GM23338 (cell line): ENCODE measurements around the gene SYNGR3. TPM values are rescaled to one million over a fixed set of nuclear protein-coding genes. Genes with fewer than 3 reads are reported as not detected.

Experiments
- ATAC-seq: fragments of 200-7000 bp; cut with Tn5 transposase; 3 replicates; pipeline ENCODE4 v1.9.1; 2020
- DNase-seq: peaks from one replicate; pipeline ENCODE4 v3.0.0-alpha.2; 2015; ENCODE audit warnings: low spot score
- H2AFZ ChIP-seq: fragments of 200-600 bp; sonication (generic); 2 replicates; pipeline ENCODE4 v1.8.0; 2016; ENCODE audit warnings: antibody characterized with exemption, mild to moderate bottlenecking, moderate library complexity
- H3F3A ChIP-seq: fragments of 200-600 bp; sonication (generic); replicated peaks from 2 replicates; pipeline ENCODE4 v1.8.0; 2017; ENCODE audit warnings: antibody characterized with exemption, mixed run types, low read depth
- H3K27ac ChIP-seq: fragments of 200-600 bp; sonication (generic); 2 replicates; pipeline ENCODE4 v1.6.1; 2016; ENCODE audit warnings: low read depth
- H3K27me3 ChIP-seq: fragments of 200-600 bp; sonication (generic); 2 replicates; pipeline ENCODE4 v1.8.0; 2016; ENCODE audit warnings: mild to moderate bottlenecking, mixed run types, moderate library complexity; ENCODE audit not compliant: insufficient read depth
- H3K36me3 ChIP-seq: fragments of 200-600 bp; sonication (generic); 2 replicates; pipeline ENCODE4 v1.8.0; 2016; ENCODE audit warnings: mild to moderate bottlenecking; ENCODE audit not compliant: insufficient read depth
- H3K4me1 ChIP-seq: fragments of 200-600 bp; sonication (generic); 2 replicates; pipeline ENCODE4 v1.8.0; 2016; ENCODE audit warnings: mild to moderate bottlenecking, moderate library complexity; ENCODE audit not compliant: insufficient read depth
- H3K4me2 ChIP-seq: fragments of 200-600 bp; sonication (generic); 2 replicates; pipeline ENCODE4 v1.7.1; 2017; ENCODE audit warnings: mixed run types
- H3K4me3 ChIP-seq: fragments of 200-600 bp; sonication (generic); 2 replicates; pipeline ENCODE4 v1.6.1; 2016; ENCODE audit warnings: mixed run types
- H3K79me2 ChIP-seq: fragments of 200-600 bp; sonication (generic); replicated peaks from 2 replicates; pipeline ENCODE4 v1.8.0; 2017; ENCODE audit warnings: mild to moderate bottlenecking; ENCODE audit not compliant: insufficient read depth
- H3K9me2 ChIP-seq: fragments of 200-600 bp; sonication (generic); 2 replicates; pipeline ENCODE4 v1.8.0; 2017; ENCODE audit not compliant: insufficient read depth
- H4K20me1 ChIP-seq: fragments of 200-600 bp; sonication (generic); replicated peaks from 2 replicates; pipeline ENCODE4 v1.8.0; 2017; ENCODE audit warnings: mild to moderate bottlenecking; ENCODE audit not compliant: insufficient read depth
- H3K27ac Mint-ChIP-seq: 2 replicates; pipeline ENCODE4 v1.8.0; 2020; ENCODE audit warnings: inconsistent platforms, mild to moderate bottlenecking, moderate library complexity, mixed read lengths
- H3K27me3 Mint-ChIP-seq: 3 replicates; pipeline ENCODE4 v1.8.0; 2022; ENCODE audit warnings: low read depth, mild to moderate bottlenecking, moderate library complexity, mixed read lengths, inconsistent platforms; ENCODE audit not compliant: insufficient read depth, poor library complexity
- H3K36me3 Mint-ChIP-seq: 3 replicates; pipeline ENCODE4 v1.8.0; 2021; ENCODE audit warnings: low read depth, mild to moderate bottlenecking, inconsistent platforms, moderate library complexity, mixed read lengths
- H3K4me1 Mint-ChIP-seq: 3 replicates; pipeline ENCODE4 v1.8.0; 2020; ENCODE audit warnings: mild to moderate bottlenecking, inconsistent platforms, mixed read lengths
- H3K4me3 Mint-ChIP-seq: 3 replicates; pipeline ENCODE4 v1.8.0; 2021; ENCODE audit warnings: moderate library complexity, mild to moderate bottlenecking, inconsistent platforms, mixed read lengths
- H3K9me3 Mint-ChIP-seq: 3 replicates; pipeline ENCODE4 v1.8.0; 2020; ENCODE audit warnings: moderate library complexity, mild to moderate bottlenecking, inconsistent platforms, mixed read lengths
- CREB1 ChIP-seq: fragments of 250-450 bp; sonication (Bioruptor Pico); IDR thresholded peaks from 2 replicates; pipeline ENCODE4 v1.5.0; 2020; ENCODE audit warnings: low read depth, mild to moderate bottlenecking, moderate library complexity
- ETS1 ChIP-seq: IDR thresholded peaks from 2 replicates; pipeline ENCODE4 v1.6.1; 2016; ENCODE audit warnings: antibody characterized with exemption
- EZH2 ChIP-seq: fragments of 200-600 bp; sonication (generic); IDR thresholded peaks from one replicate; pipeline ENCODE4 v1.8.0; 2017; ENCODE audit warnings: antibody characterized with exemption, mild to moderate bottlenecking, low read depth; ENCODE audit not compliant: unreplicated experiment
- EZH2phosphoT487 ChIP-seq: fragments of 200-600 bp; sonication (generic); IDR thresholded peaks from one replicate; pipeline ENCODE4 v1.8.1; 2018; ENCODE audit warnings: antibody characterized with exemption; ENCODE audit not compliant: unreplicated experiment
- JUNB ChIP-seq: IDR thresholded peaks from one replicate; pipeline ENCODE4 v1.6.1; 2016; ENCODE audit warnings: antibody characterized with exemption; ENCODE audit not compliant: unreplicated experiment
- NANOG ChIP-seq: IDR thresholded peaks from 2 replicates; pipeline ENCODE4 v1.6.1; 2016; ENCODE audit warnings: antibody characterized with exemption, borderline replicate concordance
- POLR2AphosphoS5 ChIP-seq: IDR thresholded peaks from 2 replicates; pipeline ENCODE4 v1.6.1; 2016; ENCODE audit warnings: antibody characterized with exemption, low read depth
- REST ChIP-seq: IDR thresholded peaks from one replicate; pipeline ENCODE4 v1.6.1; 2018; ENCODE audit warnings: antibody characterized with exemption; ENCODE audit not compliant: unreplicated experiment
- STAT1 ChIP-seq: IDR thresholded peaks from one replicate; pipeline ENCODE4 v1.6.1; 2016; ENCODE audit warnings: antibody characterized with exemption; ENCODE audit not compliant: unreplicated experiment
- ZNF114 ChIP-seq: fragments of 250-450 bp; sonication (Bioruptor Pico); IDR thresholded peaks from 2 replicates; pipeline ENCODE4 v1.5.0; 2020; ENCODE audit warnings: mild to moderate bottlenecking, moderate library complexity
- ZNF331 ChIP-seq: fragments of 250-450 bp; sonication (Bioruptor Pico); IDR thresholded peaks from 2 replicates; pipeline ENCODE4 v1.5.0; 2020; ENCODE audit warnings: low read depth, mild to moderate bottlenecking, moderate library complexity
- ZNF462 ChIP-seq: fragments of 250-450 bp; sonication (Bioruptor Pico); IDR thresholded peaks from 2 replicates; pipeline ENCODE4 v1.5.0; 2020; ENCODE audit warnings: mild to moderate bottlenecking, moderate library complexity
- polyA plus RNA-seq: library from polyadenylated mRNA; unstranded; fragments of >200 nt; fragmentation: Nextera tagmentation; extraction: Ambion mirVana; gene quantifications from 2 replicates; pipeline ENCODE4 v1.2.1, GENCODE V29; 2016
- total RNA-seq: library from RNA; depleted of rRNA; stranded (reverse); fragments of >200 nt; shearing (Covaris generic); gene quantifications from 2 replicates; pipeline ENCODE4 v1.2.3, GENCODE V29; 2014
- TF ChIP-seq, protein P1 (sequence below), 2 experiments: fragments of 200-600 bp in 1 of 2; sonication (generic) in 1 of 2; conservative IDR thresholded peaks; 2 replicates each; pipeline versions ENCODE4 v1.5.1 to v1.6.1; 2016 to 2017; ENCODE audit warnings: antibody characterized with exemption in 2 of 2, low read depth in 2 of 2, mild to moderate bottlenecking in 2 of 2, moderate library complexity in 1 of 2

SYNGR3 gene
- total and polyA plus RNA-seq, 2 experiments from 2014 or later: 45.4 to 77.7 TPM

DNA sequence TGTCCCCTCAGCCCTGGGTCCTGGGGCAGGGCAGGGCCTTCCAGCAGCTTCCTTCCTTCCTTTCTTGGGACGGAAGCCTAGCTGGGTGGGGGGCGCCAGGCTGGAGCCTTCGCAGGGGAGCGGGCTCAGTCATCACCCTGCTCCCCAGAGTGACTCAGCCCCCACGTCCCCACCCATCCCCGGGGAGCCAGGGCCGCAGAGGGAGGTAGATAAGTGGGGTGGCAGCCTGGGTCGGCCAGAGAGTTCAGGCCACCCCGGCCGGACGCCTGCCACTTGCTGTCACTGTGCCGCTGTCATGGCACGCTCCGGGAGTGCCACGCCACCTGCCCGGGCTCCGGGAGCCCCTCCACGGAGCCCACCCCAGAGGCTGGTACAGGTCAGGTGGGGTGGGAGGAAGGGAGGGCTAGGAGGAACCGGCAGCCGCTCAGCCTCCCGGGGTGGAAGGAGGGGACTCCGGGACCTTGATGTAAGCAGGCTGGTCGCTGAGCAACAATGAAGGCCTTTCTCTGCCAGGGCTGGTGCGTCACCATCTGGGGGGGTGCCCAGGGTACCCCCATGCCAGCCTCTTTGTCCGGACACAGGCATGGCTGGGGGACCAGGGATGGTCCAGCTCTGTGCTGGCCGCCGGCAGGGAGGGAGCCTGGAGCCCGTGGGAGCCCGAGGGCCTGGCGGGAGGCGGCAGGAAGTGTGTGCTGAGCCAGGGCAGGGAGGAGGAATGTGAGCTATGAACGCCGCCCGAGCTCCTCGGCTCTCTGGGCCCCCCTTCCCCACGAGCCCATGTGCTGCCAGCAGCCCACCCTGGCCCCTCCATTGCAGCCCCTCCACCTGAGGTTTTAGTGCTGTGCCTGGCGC, 43.5 kb downstream of the SYNGR3 start:
- Mint-ChIP-seq H3K27me3 (peaks cover 7% of the 10 kb centered on the region), H3K4me1 (no peaks in the 10 kb centered on the region), H3K36me3 (no peaks in the 10 kb centered on the region), H3K9me3 (no peaks in the 10 kb centered on the region), H3K4me3 (no peak overlapping the region), H3K27ac (no peak overlapping the region)
- no peak overlapping the region for H3K4me2 ChIP-seq
- no peaks in the 10 kb centered on the region for H3K27me3 ChIP-seq
- DNase-seq: no peak
- no peak overlapping the region for H2AFZ ChIP-seq
- no peaks in the 10 kb centered on the region for H3K9me2 ChIP-seq
- peak; percentile 21 for ATAC-seq
- H4K20me1 ChIP-seq: no peaks in the 10 kb centered on the region
- no peaks in the 10 kb centered on the region for H3F3A ChIP-seq
- H3K27ac ChIP-seq: no peak overlapping the region
- H3K4me3 ChIP-seq: no peak overlapping the region
- no peaks in the 10 kb centered on the region for H3K4me1 ChIP-seq
- H3K79me2 ChIP-seq: no peaks in the 10 kb centered on the region
- no peak for TF ChIP-seq NANOG
- TF ChIP-seq POLR2AphosphoS5: no peak
- TF ChIP-seq EZH2: no peak
- TF ChIP-seq ZNF114 (CRISPR knock-in tag): no peak
- TF ChIP-seq REST: no peak
- no peak for TF ChIP-seq JUNB
- TF ChIP-seq ZNF462 (CRISPR knock-in tag): no peak
- no peak for TF ChIP-seq ZNF331 (CRISPR knock-in tag)
- no peak for TF ChIP-seq STAT1
- no peak for TF ChIP-seq ETS1
- no peak for TF ChIP-seq EZH2phosphoT487
- no peak for TF ChIP-seq CREB1 (CRISPR knock-in tag)
- TF ChIP-seq, protein P1, sequence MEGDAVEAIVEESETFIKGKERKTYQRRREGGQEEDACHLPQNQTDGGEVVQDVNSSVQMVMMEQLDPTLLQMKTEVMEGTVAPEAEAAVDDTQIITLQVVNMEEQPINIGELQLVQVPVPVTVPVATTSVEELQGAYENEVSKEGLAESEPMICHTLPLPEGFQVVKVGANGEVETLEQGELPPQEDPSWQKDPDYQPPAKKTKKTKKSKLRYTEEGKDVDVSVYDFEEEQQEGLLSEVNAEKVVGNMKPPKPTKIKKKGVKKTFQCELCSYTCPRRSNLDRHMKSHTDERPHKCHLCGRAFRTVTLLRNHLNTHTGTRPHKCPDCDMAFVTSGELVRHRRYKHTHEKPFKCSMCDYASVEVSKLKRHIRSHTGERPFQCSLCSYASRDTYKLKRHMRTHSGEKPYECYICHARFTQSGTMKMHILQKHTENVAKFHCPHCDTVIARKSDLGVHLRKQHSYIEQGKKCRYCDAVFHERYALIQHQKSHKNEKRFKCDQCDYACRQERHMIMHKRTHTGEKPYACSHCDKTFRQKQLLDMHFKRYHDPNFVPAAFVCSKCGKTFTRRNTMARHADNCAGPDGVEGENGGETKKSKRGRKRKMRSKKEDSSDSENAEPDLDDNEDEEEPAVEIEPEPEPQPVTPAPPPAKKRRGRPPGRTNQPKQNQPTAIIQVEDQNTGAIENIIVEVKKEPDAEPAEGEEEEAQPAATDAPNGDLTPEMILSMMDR (conservative IDR thresholded peaks at IDR 0.05; ENCODE audit: low read depth in 2 of 2): no peak
- H3K36me3 ChIP-seq: no peaks in the 10 kb centered on the region
